Cardiac muscle cell (in vitro differentiated cells and primary cell): ENCODE data around the gene DLGAP5. TPM values are rescaled to one million over a fixed set of nuclear protein-coding genes. Genes with fewer than 3 reads are reported as not detected.
A peak's percentile ranks its signal among the peaks of the same experiment; 100 is the strongest.

ENCODE experiments used
- DNase-seq, 2 donors: peaks; one replicate each; pipeline versions ENCODE4 v3.0.0 to v3.0.0-alpha.2; 2010 to 2017; ENCODE audit warnings: low read depth in 1 of 2, low spot score in 1 of 2
- H3K27ac ChIP-seq: fragments of 200-600 bp; sonication (generic); 2 replicates; pipeline ENCODE4 v1.5.1; 2016
- H3K27me3 ChIP-seq: fragments of 200-600 bp; sonication (generic); 2 replicates; pipeline ENCODE4 v1.6.0; 2016; ENCODE audit warnings: control low read depth
- H3K36me3 ChIP-seq: fragments of 200-600 bp; sonication (generic); 2 replicates; pipeline ENCODE4 v1.5.1; 2016; ENCODE audit warnings: control low read depth
- H3K4me1 ChIP-seq: fragments of 200-600 bp; sonication (generic); 2 replicates; pipeline ENCODE4 v1.8.1; 2017; ENCODE audit warnings: low read depth, mild to moderate bottlenecking, mixed run types
- H3K4me3 ChIP-seq: fragments of 200-600 bp; sonication (generic); 2 replicates; pipeline ENCODE4 v1.5.1; 2016; ENCODE audit warnings: mild to moderate bottlenecking
- H3K9me3 ChIP-seq: fragments of 200-600 bp; sonication (generic); 2 replicates; pipeline ENCODE4 v1.5.1; 2017; ENCODE audit warnings: low read depth, mild to moderate bottlenecking, control low read depth
- polyA plus RNA-seq: library from polyadenylated mRNA; unstranded; fragments of >200 nt; fragmentation: Nextera tagmentation; extraction: Ambion mirVana; gene quantifications from 2 replicates; pipeline ENCODE4 v1.2.1, GENCODE V29; 2016
- total RNA-seq: library from RNA; depleted of rRNA; stranded (reverse); fragments of >200 nt; gene quantifications from 2 replicates; pipeline ENCODE4 v1.2.3, GENCODE V29; 2016
- TF ChIP-seq, protein P1 (sequence below): IDR thresholded peaks from 2 replicates; pipeline ENCODE4 v1.5.1; 2012; ENCODE audit warnings: low read depth, mild to moderate bottlenecking, low read length

Gene DLGAP5
- total and polyA plus RNA-seq, 2 experiments from 2014 or later, result 5.9 to 37.4 TPM

DNA sequence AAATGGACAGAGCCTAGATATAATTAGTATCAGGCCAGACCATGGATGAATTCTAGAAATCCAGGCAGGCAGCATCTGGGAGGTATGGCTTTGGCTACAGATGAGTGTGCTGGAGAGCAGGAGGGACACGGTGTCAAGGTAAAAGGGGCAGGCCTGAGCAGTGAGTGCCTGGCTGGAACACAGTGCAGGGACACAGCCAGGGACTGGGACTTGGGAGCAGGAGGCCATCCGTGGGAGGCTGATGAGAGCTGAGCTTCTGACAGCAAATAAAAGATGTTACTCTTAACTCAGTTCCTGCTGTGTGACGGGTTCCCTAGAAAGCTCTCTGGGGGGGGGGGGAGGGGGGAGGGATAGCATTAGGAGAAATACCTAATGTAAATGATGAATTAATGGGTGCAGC lies 75.9 kb downstream of the DLGAP5 start:
- no peaks in the 10 kb centered on the region for H3K9me3 ChIP-seq
- no peak overlapping the region for H3K27ac ChIP-seq
- no peaks in the 10 kb centered on the region for H3K27me3 ChIP-seq
- H3K4me1 ChIP-seq, result no peaks in the 10 kb centered on the region
- DNase-seq, result no peak
- H3K36me3 ChIP-seq, result no peaks in the 10 kb centered on the region
- TF ChIP-seq, protein P1, sequence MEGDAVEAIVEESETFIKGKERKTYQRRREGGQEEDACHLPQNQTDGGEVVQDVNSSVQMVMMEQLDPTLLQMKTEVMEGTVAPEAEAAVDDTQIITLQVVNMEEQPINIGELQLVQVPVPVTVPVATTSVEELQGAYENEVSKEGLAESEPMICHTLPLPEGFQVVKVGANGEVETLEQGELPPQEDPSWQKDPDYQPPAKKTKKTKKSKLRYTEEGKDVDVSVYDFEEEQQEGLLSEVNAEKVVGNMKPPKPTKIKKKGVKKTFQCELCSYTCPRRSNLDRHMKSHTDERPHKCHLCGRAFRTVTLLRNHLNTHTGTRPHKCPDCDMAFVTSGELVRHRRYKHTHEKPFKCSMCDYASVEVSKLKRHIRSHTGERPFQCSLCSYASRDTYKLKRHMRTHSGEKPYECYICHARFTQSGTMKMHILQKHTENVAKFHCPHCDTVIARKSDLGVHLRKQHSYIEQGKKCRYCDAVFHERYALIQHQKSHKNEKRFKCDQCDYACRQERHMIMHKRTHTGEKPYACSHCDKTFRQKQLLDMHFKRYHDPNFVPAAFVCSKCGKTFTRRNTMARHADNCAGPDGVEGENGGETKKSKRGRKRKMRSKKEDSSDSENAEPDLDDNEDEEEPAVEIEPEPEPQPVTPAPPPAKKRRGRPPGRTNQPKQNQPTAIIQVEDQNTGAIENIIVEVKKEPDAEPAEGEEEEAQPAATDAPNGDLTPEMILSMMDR, result no peak
- no peak overlapping the region for H3K4me3 ChIP-seq

- no peaks in the 10 kb centered on the region for H3K27me3 ChIP-seq
- no peaks in the 10 kb centered on the region for H3K36me3 ChIP-seq
- no peaks in the 10 kb centered on the region for H3K9me3 ChIP-seq
- no peak for DNase-seq
- no peak overlapping the region for H3K27ac ChIP-seq
- TF ChIP-seq, protein P1, result no peak
- H3K4me1 ChIP-seq, result no peaks in the 10 kb centered on the region
- no peak overlapping the region for H3K4me3 ChIP-seq
Measured at GRCh38 chr14:55114720-55115119, 76.7 kb downstream of the DLGAP5 start.

- H3K27ac ChIP-seq, result no peak overlapping the region
- no peaks in the 10 kb centered on the region for H3K9me3 ChIP-seq
- no peaks in the 10 kb centered on the region for H3K36me3 ChIP-seq
- TF ChIP-seq, protein P1, result no peak
- no peak for DNase-seq
- H3K4me1 ChIP-seq, result peaks cover under 1% of the 10 kb centered on the region
- no peak overlapping the region for H3K4me3 ChIP-seq
- H3K27me3 ChIP-seq, result no peaks in the 10 kb centered on the region
Measured at GRCh38 chr14:55111122-55111708, 80.2 kb downstream of the DLGAP5 start.

GRCh38 chr14:55109836-55110235 lies 81.5 kb downstream of the DLGAP5 start:
- no peak overlapping the region for H3K4me3 ChIP-seq
- no peak for DNase-seq
- H3K4me1 ChIP-seq, result peaks cover 8% of the 10 kb centered on the region
- no peaks in the 10 kb centered on the region for H3K36me3 ChIP-seq
- TF ChIP-seq, protein P1, result no peak
- no peaks in the 10 kb centered on the region for H3K9me3 ChIP-seq
- no peak overlapping the region for H3K27ac ChIP-seq
- no peaks in the 10 kb centered on the region for H3K27me3 ChIP-seq

GRCh38 chr14:55107766-55108554 lies 83.4 kb downstream of the DLGAP5 start:
- DNase-seq, result peak in 1 of 2 donors; percentile 98
- H3K9me3 ChIP-seq, result no peaks in the 10 kb centered on the region
- no peak overlapping the region for H3K27ac ChIP-seq

More at GRCh38 chr14:55107766-55108554, 83.4 kb downstream of the DLGAP5 start:
- Histone ChIP-seq H3K4me3 (no peak overlapping the region), H3K27me3 (no peaks in the 10 kb centered on the region), H3K36me3 (no peaks in the 10 kb centered on the region), H3K4me1 (peaks cover 15% of the 10 kb centered on the region)
- TF ChIP-seq, protein P1, result no peak
